Upper lobe of left lung (tissue), 4 donors: ENCODE data around the gene RAB37.

ENCODE experiments used
- CTCF ChIP-seq, 6 experiments: fragments of 450-650 bp in 4 of 6; fragments of 200-600 bp in 2 of 6; sonication (generic) in 2 of 6; IDR thresholded peaks; one replicate each; pipeline ENCODE4 v1.5.1; 2016 to 2019; ENCODE audit warnings: antibody characterized with exemption in 6 of 6
- EP300 ChIP-seq, 4 donors: sonication (generic); formaldehyde crosslinking; IDR thresholded peaks; one replicate each; pipeline ENCODE4 v1.5.1; 2017; ENCODE audit warnings: antibody characterized with exemption in 4 of 4, control low read depth in 2 of 4
- POLR2A ChIP-seq, 4 donors: fragments of 450-650 bp; IDR thresholded peaks; one replicate each; pipeline ENCODE4 v1.5.1; 2016 to 2017; ENCODE audit warnings: antibody characterized with exemption in 4 of 4, mild to moderate bottlenecking in 2 of 4
- POLR2AphosphoS5 ChIP-seq, 2 donors: sonication (generic); formaldehyde crosslinking; IDR thresholded peaks; one replicate each; pipeline ENCODE4 v1.5.1; 2017; ENCODE audit warnings: antibody characterized with exemption in 2 of 2

DNA sequence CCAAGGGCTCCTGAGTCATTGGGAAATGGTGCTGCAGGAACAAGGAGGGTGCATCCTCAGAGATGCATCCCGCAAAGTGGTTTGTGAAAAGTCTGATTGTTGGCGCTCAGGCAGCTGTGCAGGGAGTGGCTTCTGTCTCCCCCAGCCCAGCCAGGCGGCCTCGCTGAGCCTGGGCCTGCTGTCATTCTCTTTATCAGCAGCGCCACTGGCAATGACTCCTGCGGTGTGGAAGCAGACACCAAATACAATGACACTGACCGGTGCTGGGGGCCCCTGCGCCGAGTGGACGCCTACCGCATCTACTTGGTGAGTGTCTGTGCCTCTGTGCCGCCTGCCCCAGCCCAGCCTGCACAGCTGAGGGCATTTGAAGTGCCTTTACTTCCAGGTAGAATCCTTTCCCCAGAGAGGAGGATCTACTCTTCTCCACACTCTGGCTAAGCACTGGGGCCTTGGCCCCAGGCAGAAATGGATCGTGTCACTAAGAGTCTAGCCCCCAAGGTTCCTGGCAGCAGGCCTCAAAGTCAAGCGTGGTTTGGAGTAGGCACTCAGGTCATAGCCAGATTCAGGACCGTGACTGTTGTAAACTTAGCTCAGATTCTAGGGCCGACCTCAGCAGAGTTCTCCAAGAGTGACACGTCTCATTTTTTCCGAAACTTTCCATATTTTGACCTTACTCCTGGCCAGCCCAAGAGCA is 58.4 kb downstream of the RAB37 start:
- TF ChIP-seq POLR2A (IDR thresholded peaks at IDR 0.05) (no peak), CTCF (IDR thresholded peaks at IDR 0.05) (no peak), EP300 (IDR thresholded peaks at IDR 0.05) (no peak), POLR2AphosphoS5 (IDR thresholded peaks at IDR 0.05) (no peak)
